GM12874 (cell line): ENCODE measurements around the gene SFMBT2.

Experiments
- CTCF ChIP-seq: IDR thresholded peaks from 2 replicates; pipeline ENCODE4 v1.5.1; 2011; ENCODE audit warnings: low read depth, mild to moderate bottlenecking, control low read depth, low read length, moderate library complexity; ENCODE audit not compliant: insufficient read depth

SFMBT2 gene

GRCh38 chr10:7297094-7297493 is 113.7 kb downstream of the SFMBT2 start:
- TF ChIP-seq CTCF: no peak

DNA sequence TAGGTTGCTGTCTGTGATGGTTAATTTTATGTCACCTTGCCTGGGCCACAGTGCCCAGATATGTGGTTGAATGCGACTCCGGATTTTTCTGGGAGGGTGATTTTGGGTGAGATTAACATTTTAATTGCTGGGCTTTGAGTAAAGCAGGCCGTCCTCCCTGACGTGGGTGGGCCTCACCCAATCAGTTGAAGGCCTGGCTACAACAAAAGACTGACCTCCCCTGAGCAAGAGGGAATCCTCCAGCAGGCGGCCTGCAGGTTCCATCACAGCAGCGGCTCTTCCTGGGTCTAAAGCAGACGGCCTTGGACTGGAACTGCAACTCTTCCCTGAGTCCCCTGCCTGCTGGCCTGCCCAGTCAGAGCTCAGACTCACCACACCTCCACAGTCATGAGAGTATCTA is 114.2 kb downstream of the SFMBT2 start:
- no peak for TF ChIP-seq CTCF

- no peak for TF ChIP-seq CTCF
Observed at GRCh38 chr10:7296076-7296475, 114.8 kb downstream of the SFMBT2 start.

DNA sequence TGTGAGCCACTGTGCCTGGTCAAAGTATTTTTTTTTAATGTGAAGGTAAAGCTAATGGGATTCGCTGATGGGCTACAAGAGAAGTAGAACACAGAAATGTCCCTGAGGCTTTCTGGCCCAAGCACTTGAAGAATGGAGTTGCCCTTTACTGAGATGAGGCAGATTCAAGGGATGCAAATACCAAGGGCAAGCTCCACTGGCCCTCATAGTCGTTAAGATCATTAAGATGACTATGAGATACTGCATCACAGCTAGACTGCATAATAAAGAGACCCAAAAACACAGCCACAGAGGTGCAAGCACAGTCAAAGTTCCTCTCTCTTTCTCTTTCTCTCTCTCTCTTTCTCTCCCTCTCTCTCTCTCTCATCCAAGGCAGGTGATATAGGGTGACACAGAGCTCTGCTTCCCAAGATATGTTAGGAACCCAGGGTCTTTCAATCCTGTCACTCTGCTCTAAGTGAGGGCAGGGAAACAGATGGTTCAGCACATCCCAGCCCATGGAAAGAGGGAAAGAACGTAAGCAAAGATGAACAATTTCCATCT is 117.4 kb downstream of the SFMBT2 start:
- TF ChIP-seq CTCF: no peak

- no peak for TF ChIP-seq CTCF
Observed at GRCh38 chr10:7291487-7292270, 119.2 kb downstream of the SFMBT2 start.

DNA sequence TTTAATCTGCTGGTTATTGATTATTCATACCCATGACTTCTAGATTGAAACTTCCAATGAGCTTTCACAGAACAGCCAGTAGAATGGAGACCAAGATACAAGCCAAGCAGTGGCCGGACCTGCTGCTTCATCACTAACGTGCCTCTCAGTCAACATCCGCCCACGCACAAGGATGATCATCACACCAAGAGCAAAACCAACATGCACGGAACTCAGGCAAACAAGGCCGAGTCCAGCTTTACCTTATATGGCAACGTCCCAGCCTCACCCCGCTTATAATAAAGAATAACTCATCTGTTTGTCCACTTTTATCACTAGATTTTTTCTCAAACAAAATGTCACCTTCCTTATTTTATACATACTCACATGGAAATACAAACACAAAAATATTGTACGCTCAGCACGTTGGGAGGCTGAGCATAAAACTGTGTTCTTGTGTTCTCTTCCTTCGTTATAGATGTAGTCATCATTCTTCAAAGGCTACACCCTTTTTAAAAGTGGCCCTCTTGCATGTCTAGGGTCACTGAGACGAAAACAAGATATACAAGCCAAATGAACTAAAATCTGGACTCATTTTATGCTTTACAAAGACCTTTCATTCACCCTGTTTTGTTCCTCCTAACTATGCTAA is 122.7 kb downstream of the SFMBT2 start:
- TF ChIP-seq CTCF: no peak

DNA sequence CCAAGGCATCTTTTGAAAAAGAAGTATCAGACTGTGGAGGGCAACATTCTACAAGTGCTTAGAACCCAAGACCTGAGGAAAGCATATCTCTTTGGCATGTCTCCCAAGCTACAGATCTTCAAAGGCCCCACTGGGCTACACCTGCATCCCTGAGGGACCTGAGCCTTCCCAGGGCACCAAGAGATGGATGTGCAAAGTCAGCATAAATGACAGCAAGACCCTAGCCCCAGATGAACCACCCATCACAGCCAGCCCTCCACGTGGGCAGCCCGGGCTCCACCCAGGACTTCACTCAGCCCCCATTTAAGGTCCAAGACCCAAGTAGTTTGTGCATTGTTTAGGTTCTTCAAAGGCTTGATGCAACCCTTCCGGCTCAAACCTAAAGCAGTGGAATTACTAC is 123.5 kb downstream of the SFMBT2 start:
- no peak for TF ChIP-seq CTCF
